GM10847 (cell line): Measurements from ENCODE around the gene SORBS2.

Source experiments
- POLR2A ChIP-seq: IDR thresholded peaks from 2 replicates; pipeline ENCODE4 v1.6.1; 2011; ENCODE audit not compliant: insufficient read length; ENCODE audit errors: extremely low read depth

SORBS2 gene

GRCh38 chr4:185774845-185775680, 36.9 kb downstream of the SORBS2 start:
- no peak for TF ChIP-seq POLR2A

DNA sequence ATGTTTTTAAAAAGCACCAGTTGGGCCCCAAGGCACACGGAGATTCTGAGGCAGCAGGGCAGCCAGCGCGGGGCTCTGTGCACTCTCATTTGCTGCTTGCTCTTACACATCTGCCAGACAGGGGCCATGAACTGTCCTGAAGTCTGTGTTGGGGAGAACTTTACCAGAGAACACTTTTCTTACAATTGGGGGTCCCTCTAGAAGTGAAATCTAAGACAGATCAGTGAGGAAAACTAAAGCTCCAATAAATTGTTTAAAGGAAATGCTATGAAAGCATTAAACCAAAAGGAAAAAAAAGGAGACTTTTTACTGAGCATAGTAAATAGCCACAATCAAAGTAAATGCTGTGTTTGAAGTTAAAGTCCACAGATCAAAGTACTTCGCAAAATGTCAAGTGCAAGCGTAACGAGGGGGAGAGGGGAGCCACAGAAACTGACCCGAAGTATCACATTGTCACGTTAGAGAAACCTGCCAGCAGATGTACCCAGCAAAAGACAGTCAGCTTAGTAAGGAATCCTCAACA, 37.8 kb downstream of the SORBS2 start:
- no peak for TF ChIP-seq POLR2A

GRCh38 chr4:185773419-185773818, 38.6 kb downstream of the SORBS2 start:
- no peak for TF ChIP-seq POLR2A

- TF ChIP-seq POLR2A, result no peak
These were observed 39.5 kb downstream of the SORBS2 start for GRCh38 chr4:185772391-185773093.

DNA sequence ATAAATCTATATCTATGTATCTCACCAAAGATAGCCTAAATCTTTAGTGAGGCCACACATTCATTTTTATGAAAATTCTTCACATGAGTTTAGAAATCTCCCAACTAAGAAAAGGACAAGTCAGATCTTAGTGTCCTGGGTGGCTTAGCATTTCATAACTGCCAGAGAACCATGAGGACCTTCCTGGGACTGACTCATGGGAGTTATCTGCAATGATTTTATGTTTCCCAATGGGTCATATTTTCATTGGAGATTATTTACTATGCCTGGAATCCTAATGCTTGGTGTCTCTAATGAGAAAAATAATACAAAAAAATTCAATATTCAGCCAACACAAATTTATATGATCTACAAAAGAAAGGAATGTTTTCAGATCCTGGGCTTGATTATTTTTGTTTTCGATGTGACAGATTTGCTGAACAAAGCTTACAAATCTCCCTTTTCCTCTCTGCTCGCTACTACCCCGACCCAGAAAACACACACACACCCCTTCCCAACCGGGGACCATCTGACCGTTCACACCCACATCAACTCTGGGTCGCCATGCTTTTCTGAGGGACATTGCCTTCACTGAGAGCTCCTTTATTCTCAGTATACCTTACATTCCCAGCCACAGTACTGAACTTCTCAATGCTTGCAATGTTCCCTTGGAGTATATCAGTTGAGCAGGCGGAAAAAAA, 40.1 kb downstream of the SORBS2 start:
- no peak for TF ChIP-seq POLR2A

DNA sequence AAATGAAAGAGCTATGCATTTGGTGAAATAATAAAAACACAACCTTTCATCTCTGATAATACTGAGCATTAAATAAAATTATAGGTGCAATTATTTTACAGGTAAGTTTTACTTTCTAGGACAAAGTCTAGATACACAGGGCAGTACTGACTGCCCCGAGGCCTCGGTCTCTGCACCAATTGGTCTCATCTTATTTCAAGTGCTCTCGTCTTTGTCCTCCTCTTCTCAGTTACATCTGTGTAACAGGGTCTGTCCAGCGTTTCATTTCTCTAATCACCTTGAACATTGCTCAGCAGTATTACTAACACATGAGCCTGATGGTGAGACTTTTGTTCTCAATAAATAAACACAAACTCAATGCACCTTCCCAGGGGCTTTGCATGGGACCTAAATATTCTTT, 44.5 kb downstream of the SORBS2 start:
- no peak for TF ChIP-seq POLR2A

DNA sequence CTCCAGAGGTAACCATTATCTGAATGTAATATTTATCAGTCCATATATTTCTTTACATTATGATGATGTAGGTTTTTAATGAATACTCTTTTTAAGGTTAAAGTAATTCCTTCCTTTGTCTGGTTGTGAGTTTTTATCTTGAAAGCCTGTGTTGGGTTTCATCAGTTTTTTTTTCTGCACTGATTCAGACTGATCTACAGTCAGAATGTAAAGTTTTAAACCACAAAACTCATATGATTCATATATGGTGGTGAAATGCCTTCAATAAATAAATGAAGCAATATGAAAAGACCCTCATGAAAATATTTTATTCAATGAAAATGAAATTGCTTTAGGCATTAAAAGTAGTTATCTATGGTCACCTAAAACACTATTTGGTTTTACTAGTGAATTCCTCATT, 47.1 kb downstream of the SORBS2 start:
- TF ChIP-seq POLR2A, result no peak

DNA sequence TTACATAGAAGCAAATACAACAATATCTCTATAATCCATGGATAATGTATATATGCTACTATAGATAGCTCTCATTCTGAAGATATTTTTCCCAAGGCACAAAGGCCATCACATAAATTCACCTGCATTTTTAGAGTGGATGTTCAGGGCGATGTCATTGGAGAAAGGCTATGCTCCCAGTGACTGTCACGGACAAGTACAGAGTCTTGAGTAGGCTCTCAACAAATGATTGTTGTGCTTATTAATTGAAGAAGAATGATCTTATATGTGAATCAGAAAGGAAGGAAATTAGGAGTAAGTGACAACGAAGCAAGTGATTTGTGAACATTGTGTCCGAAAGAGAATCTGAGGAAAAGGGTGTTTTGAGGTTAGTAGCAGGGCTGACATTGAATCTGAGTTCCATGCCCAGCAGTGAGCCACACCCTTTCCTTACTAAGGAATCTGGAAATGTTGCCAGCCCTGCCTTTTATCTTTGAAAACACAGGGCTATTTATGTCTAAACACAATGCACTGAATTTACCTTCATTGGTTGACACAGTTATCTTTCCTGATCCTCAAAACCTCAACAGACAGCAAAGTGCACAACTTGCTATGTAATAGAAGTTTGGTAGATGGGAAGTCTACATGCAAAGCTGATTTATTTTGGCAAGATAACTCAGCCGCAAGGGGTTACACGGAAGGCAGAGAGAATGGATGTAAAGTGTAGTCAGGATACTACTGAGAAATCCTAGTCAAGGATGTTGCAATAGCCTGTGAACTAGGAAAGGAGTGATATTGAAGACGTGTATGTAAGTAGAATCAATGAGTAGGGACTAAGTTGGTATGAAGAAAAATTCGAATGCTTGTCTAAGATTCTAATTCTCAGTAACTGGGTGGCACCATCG, 50.4 kb downstream of the SORBS2 start:
- TF ChIP-seq POLR2A, result no peak

DNA sequence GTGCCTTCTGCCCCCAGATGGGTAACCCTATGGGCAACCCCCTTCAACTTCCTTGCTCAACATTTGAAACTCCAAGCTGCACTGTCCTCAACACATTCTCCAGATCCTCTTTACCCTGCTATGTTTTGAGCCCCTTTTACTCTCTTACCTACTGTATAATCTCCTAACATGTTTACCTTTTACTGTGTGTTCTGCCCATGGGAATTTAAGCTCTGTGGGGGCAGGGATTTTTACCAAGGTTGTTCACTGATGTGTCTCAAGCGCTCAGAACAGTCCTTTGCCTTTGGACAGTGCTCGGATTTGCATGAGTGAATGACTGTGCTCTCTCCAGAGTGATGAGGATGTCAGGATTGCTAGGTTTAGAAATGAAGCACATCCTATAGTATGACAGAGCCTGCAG, 53.2 kb downstream of the SORBS2 start:
- TF ChIP-seq POLR2A, result no peak

GRCh38 chr4:185755451-185755850, 56.5 kb downstream of the SORBS2 start:
- no peak for TF ChIP-seq POLR2A

DNA sequence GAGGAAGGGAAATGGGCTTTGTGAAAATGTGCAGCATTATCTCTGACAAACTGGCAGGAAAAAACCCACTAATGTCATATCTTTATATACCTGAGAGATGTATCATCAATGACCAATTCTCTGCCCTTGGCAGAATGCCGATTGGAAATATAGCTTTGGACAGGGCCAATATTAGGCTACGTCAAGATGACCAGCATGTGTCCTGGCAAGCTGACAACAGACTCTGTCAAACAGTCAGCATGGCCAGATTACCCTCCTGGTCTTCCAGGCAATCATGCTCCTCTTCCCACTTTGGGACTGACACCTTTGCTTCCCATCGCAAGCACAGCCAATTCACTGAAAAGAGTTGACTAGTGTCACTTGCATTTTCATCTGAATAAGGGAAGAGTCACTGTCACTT, 57.0 kb downstream of the SORBS2 start:
- TF ChIP-seq POLR2A, result no peak

- no peak for TF ChIP-seq POLR2A
These were observed 59.1 kb downstream of the SORBS2 start for GRCh38 chr4:185752872-185753271.

DNA sequence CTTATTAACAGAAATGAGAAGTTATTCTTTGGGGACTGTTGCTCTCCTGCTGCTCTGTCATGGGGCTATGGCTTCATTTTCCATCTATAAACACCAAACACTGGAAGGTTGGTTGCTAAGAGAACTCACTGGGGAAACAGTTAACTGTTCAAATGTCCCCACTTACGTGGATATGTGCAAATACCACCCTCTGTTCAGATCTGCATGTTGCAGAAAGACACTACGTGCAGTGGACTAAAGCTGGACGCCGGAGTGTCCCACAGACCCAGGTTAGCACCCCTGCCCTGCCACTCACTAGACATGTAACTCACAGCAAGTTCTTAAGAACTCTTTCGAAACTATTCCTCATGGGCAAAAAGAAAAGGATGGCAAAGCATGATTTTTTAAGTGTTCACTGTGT, 62.1 kb downstream of the SORBS2 start:
- TF ChIP-seq POLR2A, result no peak

DNA sequence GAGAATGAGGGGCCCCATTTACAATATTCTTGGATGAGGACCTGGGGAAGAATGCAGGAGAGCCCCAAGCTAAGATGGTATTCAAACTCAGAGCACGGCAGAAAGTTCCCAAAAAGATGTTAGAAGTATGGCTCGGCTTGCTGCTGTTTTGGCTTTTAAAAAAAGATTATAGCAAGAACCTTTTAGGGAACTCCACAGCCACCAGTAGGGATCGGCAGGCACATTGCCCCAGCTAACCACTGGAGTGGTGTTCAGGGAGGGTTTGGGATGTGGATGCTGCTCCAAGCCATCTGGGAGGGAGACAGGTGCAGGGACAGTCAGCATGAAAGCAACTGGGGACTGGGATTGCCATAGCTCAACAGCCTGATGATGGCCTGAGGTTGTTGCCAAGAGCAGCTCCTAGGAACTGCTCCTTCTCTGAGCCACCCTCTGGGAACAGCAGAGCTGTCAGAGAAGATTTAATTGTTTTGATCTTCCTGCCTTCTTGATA, 63.0 kb downstream of the SORBS2 start:
- TF ChIP-seq POLR2A, result no peak

DNA sequence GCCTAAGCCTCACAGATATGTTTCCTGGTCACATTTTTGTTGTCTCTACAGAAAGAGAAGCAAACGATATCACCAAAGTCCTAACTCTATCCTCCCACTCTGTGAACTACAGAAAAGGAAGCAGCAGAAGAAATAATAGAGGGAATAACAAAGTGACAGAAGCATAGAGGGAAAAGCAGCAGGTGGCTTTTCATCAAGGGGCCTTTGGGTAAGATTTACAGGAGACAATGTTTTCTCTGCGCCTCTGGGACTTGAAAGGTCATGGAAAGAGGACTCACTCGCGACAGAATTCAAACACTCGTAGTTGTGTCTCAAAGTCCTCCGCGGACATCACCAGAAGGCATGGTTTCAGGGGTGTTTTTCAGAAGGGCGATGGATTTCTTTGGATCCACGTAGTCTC, 66.1 kb downstream of the SORBS2 start:
- no peak for TF ChIP-seq POLR2A
